HEK293 (cell line): ENCODE measurements around the gene VEGFA.

Experiments used
- CTCF ChIA-PET: fragments of 350-600 bp; formaldehyde crosslinking; extraction: SDS; loops from one replicate; lab custom pipeline; 2021; ENCODE audit warnings: antibody characterized with exemption; lab: Yijun Ruan, JAX
- POLR2A ChIA-PET: fragments of 300-600 bp; formaldehyde crosslinking; extraction: SDS; loops from one replicate; lab custom pipeline; 2020; ENCODE audit warnings: antibody characterized with exemption, inconsistent platforms; lab: Yijun Ruan, JAX
- H3K27ac ChIP-seq: fragments of 200-500 bp; sonication (Bioruptor generic); 2 replicates; pipeline ENCODE4 v1.5.1; 2014; ENCODE audit warnings: low read depth, low read length, control low read depth, inconsistent platforms; ENCODE audit errors: extremely low read depth
- H3K36me3 ChIP-seq, 2 experiments: fragments of 200-500 bp in 1 of 2; sonication (Bioruptor generic) in 1 of 2; 1 replicate in 1 of 2; 2 replicates in 1 of 2; pipeline ENCODE4 v1.5.1; 2014 to 2017; ENCODE audit warnings: inconsistent platforms in 2 of 2, low read length in 2 of 2; ENCODE audit not compliant: control insufficient read depth in 2 of 2, insufficient read depth in 1 of 2
- H3K4me1 ChIP-seq: fragments of 200-500 bp; sonication (Bioruptor generic); 2 replicates; pipeline ENCODE4 v1.5.1; 2014; ENCODE audit warnings: mild to moderate bottlenecking, low read length, inconsistent platforms; ENCODE audit not compliant: control insufficient read depth, insufficient read depth
- H3K4me3 ChIP-seq: 2 replicates; pipeline ENCODE4 v1.5.1; 2011; ENCODE audit warnings: low read depth, mild to moderate bottlenecking, control low read depth, low read length, moderate library complexity
- H3K9me3 ChIP-seq: fragments of 200-500 bp; sonication (Bioruptor generic); 2 replicates; pipeline ENCODE4 v1.5.1; 2014; ENCODE audit warnings: low read depth, low read length, inconsistent platforms; ENCODE audit not compliant: control insufficient read depth, insufficient read depth
- BCL11A ChIP-seq: fragments of 450-650 bp; formaldehyde crosslinking; IDR thresholded peaks from 2 replicates; pipeline ENCODE4 v1.5.1; 2016; ENCODE audit warnings: low read depth, missing biosample characterization, missing genetic modification characterization
- GLIS2 ChIP-seq: fragments of 450-650 bp; formaldehyde crosslinking; IDR thresholded peaks from 2 replicates; pipeline ENCODE4 v1.5.1; 2016; ENCODE audit warnings: missing biosample characterization, missing genetic modification characterization
- TCF7L2 ChIP-seq: IDR thresholded peaks from 2 replicates; pipeline ENCODE4 v1.6.1; 2011; ENCODE audit warnings: low read depth, mild to moderate bottlenecking, inconsistent platforms, low read length, moderate library complexity, borderline replicate concordance
- TSHZ1 ChIP-seq: fragments of 450-650 bp; formaldehyde crosslinking; IDR thresholded peaks from 2 replicates; pipeline ENCODE4 v1.5.1; 2016; ENCODE audit warnings: missing biosample characterization, missing genetic modification characterization, borderline replicate concordance
- ZBTB20 ChIP-seq: fragments of 450-650 bp; formaldehyde crosslinking; IDR thresholded peaks from 2 replicates; pipeline ENCODE4 v1.5.1; 2016; ENCODE audit warnings: missing biosample characterization, missing genetic modification characterization
- ZIC2 ChIP-seq: fragments of 450-650 bp; formaldehyde crosslinking; IDR thresholded peaks from 2 replicates; pipeline ENCODE4 v1.5.1; 2016; ENCODE audit warnings: missing biosample characterization, missing genetic modification characterization
- ZNF155 ChIP-seq: fragments of 450-650 bp; formaldehyde crosslinking; IDR thresholded peaks from 2 replicates; pipeline ENCODE4 v1.5.1; 2016; ENCODE audit warnings: missing biosample characterization, missing genetic modification characterization
- ZNF16 ChIP-seq: fragments of 450-650 bp; formaldehyde crosslinking; IDR thresholded peaks from 2 replicates; pipeline ENCODE4 v1.5.1; 2016; ENCODE audit warnings: low read depth, missing biosample characterization, missing genetic modification characterization
- ZNF2 ChIP-seq: fragments of 450-650 bp; formaldehyde crosslinking; IDR thresholded peaks from 2 replicates; pipeline ENCODE4 v1.5.1; 2016; ENCODE audit warnings: missing biosample characterization, missing genetic modification characterization
- ZNF248 ChIP-seq: fragments of 450-650 bp; formaldehyde crosslinking; IDR thresholded peaks from 2 replicates; pipeline ENCODE4 v1.5.1; 2017; ENCODE audit warnings: missing biosample characterization, missing genetic modification characterization
- ZNF266 ChIP-seq: fragments of 450-650 bp; formaldehyde crosslinking; IDR thresholded peaks from 2 replicates; pipeline ENCODE4 v1.5.1; 2016; ENCODE audit warnings: missing biosample characterization, missing genetic modification characterization, low read depth
- ZNF362 ChIP-seq: fragments of 450-650 bp; formaldehyde crosslinking; IDR thresholded peaks from 2 replicates; pipeline ENCODE4 v1.5.1; 2016; ENCODE audit warnings: missing biosample characterization, missing genetic modification characterization
- ZNF366 ChIP-seq: fragments of 450-650 bp; formaldehyde crosslinking; conservative IDR thresholded peaks from 2 replicates; pipeline ENCODE4 v1.5.1; 2016; ENCODE audit warnings: missing biosample characterization, missing genetic modification characterization
- ZNF433 ChIP-seq: fragments of 450-650 bp; formaldehyde crosslinking; IDR thresholded peaks from 2 replicates; pipeline ENCODE4 v1.5.1; 2016; ENCODE audit warnings: missing biosample characterization, missing genetic modification characterization, low read depth
- ZNF473 ChIP-seq: fragments of 450-650 bp; formaldehyde crosslinking; IDR thresholded peaks from 2 replicates; pipeline ENCODE4 v1.5.1; 2017; ENCODE audit warnings: missing biosample characterization, missing genetic modification characterization
- ZNF510 ChIP-seq: fragments of 450-650 bp; formaldehyde crosslinking; IDR thresholded peaks from 2 replicates; pipeline ENCODE4 v1.5.1; 2018; ENCODE audit warnings: mild to moderate bottlenecking, missing genetic modification characterization, missing biosample characterization; ENCODE audit not compliant: insufficient replicate concordance
- ZNF560 ChIP-seq: fragments of 450-650 bp; formaldehyde crosslinking; IDR thresholded peaks from 2 replicates; pipeline ENCODE4 v1.5.1; 2017; ENCODE audit warnings: missing biosample characterization, missing genetic modification characterization, borderline replicate concordance
- ZNF600 ChIP-seq: fragments of 450-650 bp; formaldehyde crosslinking; IDR thresholded peaks from 2 replicates; pipeline ENCODE4 v1.5.1; 2016; ENCODE audit warnings: missing biosample characterization, missing genetic modification characterization
- ZNF610 ChIP-seq: fragments of 450-650 bp; formaldehyde crosslinking; IDR thresholded peaks from 2 replicates; pipeline ENCODE4 v1.5.1; 2016; ENCODE audit warnings: missing biosample characterization, missing genetic modification characterization, borderline replicate concordance
- ZNF76 ChIP-seq: fragments of 450-650 bp; formaldehyde crosslinking; IDR thresholded peaks from 2 replicates; pipeline ENCODE4; 2016; ENCODE audit warnings: low read depth, missing biosample characterization, missing genetic modification characterization, borderline replicate concordance
- TF ChIP-seq, protein P1 (sequence below): fragments of 450-650 bp; formaldehyde crosslinking; IDR thresholded peaks from 2 replicates; pipeline ENCODE4 v1.5.1; 2016; ENCODE audit warnings: missing biosample characterization, missing genetic modification characterization
- TF ChIP-seq, protein P2 (sequence below): fragments of 450-650 bp; formaldehyde crosslinking; IDR thresholded peaks from 2 replicates; pipeline ENCODE4 v1.5.1; 2017; ENCODE audit warnings: missing biosample characterization, missing genetic modification characterization
- TF ChIP-seq, protein P3 (sequence below): fragments of 450-650 bp; formaldehyde crosslinking; IDR thresholded peaks from 2 replicates; pipeline ENCODE4 v1.5.1; 2016; ENCODE audit warnings: missing biosample characterization, missing genetic modification characterization

Gene VEGFA

GRCh38 chr6:43761666-43762409 lies 8.2 kb upstream of the VEGFA start:
- Histone ChIP-seq H3K4me1 (no peaks in the 10 kb centered on the region; the same call in 1 of the 2 replicates), H3K36me3 (no peaks in the 10 kb centered on the region), H3K4me3 (no peak overlapping the region), H3K9me3 (no peaks in the 10 kb centered on the region), H3K27ac (no peak overlapping the region)
- TF ChIP-seq ZNF600 (tag by site-specific recombination) (0 out of 2 replicates have a peak, but pooled peaks have one; percentile 19), ZIC2 (tag by site-specific recombination) (peak; percentile 99), ZNF510 (tag by site-specific recombination) (no peak)
- CTCF ChIA-PET: interaction anchor here (0.5 to 6.3 kb wide), 14 partner anchors 8 to 462 kb away, joined by 3 to 59 read pairs (median 5); partner anchors contain the start of gene VEGFA
- POLR2A ChIA-PET: interaction anchor here (4.1 kb wide), 1 partner anchor 8 kb away, joined by 15 read pairs; the partner anchor contains the start of gene VEGFA

GRCh38 chr6:43762410-43762768 lies 7.6 kb upstream of the VEGFA start:
- Histone ChIP-seq H3K9me3 (no peaks in the 10 kb centered on the region), H3K4me1 (no peaks in the 10 kb centered on the region; the same call in 1 of the 2 replicates), H3K27ac (no peak overlapping the region), H3K36me3 (no peaks in the 10 kb centered on the region)
- POLR2A ChIA-PET: interaction anchor here (1.0 to 4.1 kb wide), 2 partner anchors 8 to 93 kb away, joined by 3 to 15 read pairs; partner anchors contain the start of gene VEGFA
- TF ChIP-seq ZNF266: no peak
- no peak for TF ChIP-seq ZNF16 (tag by site-specific recombination)
- TF ChIP-seq TCF7L2: no peak
- TF ChIP-seq TSHZ1 (tag by site-specific recombination): no peak
- TF ChIP-seq GLIS2 (tag by site-specific recombination): no peak
- no peak for TF ChIP-seq ZNF433 (tag by site-specific recombination)
- TF ChIP-seq, protein P1, sequence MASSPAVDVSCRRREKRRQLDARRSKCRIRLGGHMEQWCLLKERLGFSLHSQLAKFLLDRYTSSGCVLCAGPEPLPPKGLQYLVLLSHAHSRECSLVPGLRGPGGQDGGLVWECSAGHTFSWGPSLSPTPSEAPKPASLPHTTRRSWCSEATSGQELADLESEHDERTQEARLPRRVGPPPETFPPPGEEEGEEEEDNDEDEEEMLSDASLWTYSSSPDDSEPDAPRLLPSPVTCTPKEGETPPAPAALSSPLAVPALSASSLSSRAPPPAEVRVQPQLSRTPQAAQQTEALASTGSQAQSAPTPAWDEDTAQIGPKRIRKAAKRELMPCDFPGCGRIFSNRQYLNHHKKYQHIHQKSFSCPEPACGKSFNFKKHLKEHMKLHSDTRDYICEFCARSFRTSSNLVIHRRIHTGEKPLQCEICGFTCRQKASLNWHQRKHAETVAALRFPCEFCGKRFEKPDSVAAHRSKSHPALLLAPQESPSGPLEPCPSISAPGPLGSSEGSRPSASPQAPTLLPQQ (tag by site-specific recombination): no peak
- no peak for TF ChIP-seq ZNF248 (tag by site-specific recombination)
- no peak for TF ChIP-seq ZBTB20 (tag by site-specific recombination)
- TF ChIP-seq ZNF2 (tag by site-specific recombination): no peak
- TF ChIP-seq BCL11A (tag by site-specific recombination): no peak
- no peak for TF ChIP-seq ZNF76 (tag by site-specific recombination)
- TF ChIP-seq ZNF610 (tag by site-specific recombination): no peak
- no peak for TF ChIP-seq ZNF560 (tag by site-specific recombination)
- TF ChIP-seq ZNF155 (tag by site-specific recombination): no peak
- no peak for TF ChIP-seq ZNF473 (tag by site-specific recombination)
- TF ChIP-seq, protein P2, sequence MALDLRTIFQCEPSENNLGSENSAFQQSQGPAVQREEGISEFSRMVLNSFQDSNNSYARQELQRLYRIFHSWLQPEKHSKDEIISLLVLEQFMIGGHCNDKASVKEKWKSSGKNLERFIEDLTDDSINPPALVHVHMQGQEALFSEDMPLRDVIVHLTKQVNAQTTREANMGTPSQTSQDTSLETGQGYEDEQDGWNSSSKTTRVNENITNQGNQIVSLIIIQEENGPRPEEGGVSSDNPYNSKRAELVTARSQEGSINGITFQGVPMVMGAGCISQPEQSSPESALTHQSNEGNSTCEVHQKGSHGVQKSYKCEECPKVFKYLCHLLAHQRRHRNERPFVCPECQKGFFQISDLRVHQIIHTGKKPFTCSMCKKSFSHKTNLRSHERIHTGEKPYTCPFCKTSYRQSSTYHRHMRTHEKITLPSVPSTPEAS (tag by site-specific recombination): no peak
- no peak for TF ChIP-seq ZNF362
- no peak for TF ChIP-seq ZNF366
- TF ChIP-seq, protein P3, sequence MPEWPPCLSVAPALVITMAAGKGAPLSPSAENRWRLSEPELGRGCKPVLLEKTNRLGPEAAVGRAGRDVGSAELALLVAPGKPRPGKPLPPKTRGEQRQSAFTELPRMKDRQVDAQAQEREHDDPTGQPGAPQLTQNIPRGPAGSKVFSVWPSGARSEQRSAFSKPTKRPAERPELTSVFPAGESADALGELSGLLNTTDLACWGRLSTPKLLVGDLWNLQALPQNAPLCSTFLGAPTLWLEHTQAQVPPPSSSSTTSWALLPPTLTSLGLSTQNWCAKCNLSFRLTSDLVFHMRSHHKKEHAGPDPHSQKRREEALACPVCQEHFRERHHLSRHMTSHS (tag by site-specific recombination): no peak
- TF ChIP-seq, all 188 proteins: peak for 0
- H3K4me3 ChIP-seq: no peak overlapping the region
- CTCF ChIA-PET: interaction anchor here (0.6 to 6.3 kb wide), 12 partner anchors 8 to 461 kb away, joined by 3 to 59 read pairs (median 6); partner anchors contain the start of gene VEGFA
